PC-9 (cell line): Measurements from ENCODE around the gene GRM8. TPM values are rescaled to one million over a fixed set of nuclear protein-coding genes. Genes with fewer than 3 reads are reported as not detected.
A peak's percentile ranks its signal among the peaks of the same experiment; 100 is the strongest.
"Not testable (repeated sequence)": the region's sequence is repeated elsewhere in the genome, so short reads cannot be mapped to it uniquely, and the experiment has no call there.

Source experiments
- BruUV-seq: library from RNA; stranded (reverse); fragments of 400-500 nt; replicated peaks from 2 replicates; lab custom pipeline; 2021; lab: Mats Ljungman, UMichigan
- CTCF ChIA-PET: fragments of 300-600 bp; sonication (Branson Sonifier 250); formaldehyde crosslinking; loops from one replicate; lab custom pipeline; 2022; ENCODE audit warnings: antibody characterized with exemption; lab: Charles Lee
- POLR2A ChIA-PET: fragments of 300-600 bp; sonication (Branson Sonifier 250); formaldehyde crosslinking; loops from one replicate; lab custom pipeline; 2022; ENCODE audit warnings: antibody characterized with exemption; ENCODE audit not compliant: unreplicated experiment; lab: Charles Lee
- DNase-seq, 2 experiments: peaks; one replicate each; pipeline versions ENCODE4 v3.0.0 to v3.0.0-alpha.2; 2015 to 2022; ENCODE audit warnings: mixed read lengths in 1 of 2
- H2AFZ ChIP-seq: fragments of 200-600 bp; sonication (generic); 2 replicates; pipeline ENCODE4 v1.8.1; 2017; ENCODE audit warnings: antibody characterized with exemption
- H3F3A ChIP-seq: fragments of 200-600 bp; sonication (generic); 2 replicates; pipeline ENCODE4 v1.8.1; 2017; ENCODE audit warnings: antibody characterized with exemption, mild to moderate bottlenecking, low read depth; ENCODE audit not compliant: insufficient read depth
- H3K27ac ChIP-seq: fragments of 200-600 bp; sonication (generic); 2 replicates; pipeline ENCODE4 v1.6.1; 2016; ENCODE audit warnings: mixed run types
- H3K27me3 ChIP-seq: fragments of 200-600 bp; sonication (generic); 2 replicates; pipeline ENCODE4 v1.6.1; 2016; ENCODE audit warnings: low read depth, mixed run types; ENCODE audit not compliant: insufficient read depth
- H3K36me3 ChIP-seq: fragments of 200-600 bp; sonication (generic); 2 replicates; pipeline ENCODE4 v1.6.1; 2016; ENCODE audit warnings: low read depth, mixed run types
- H3K4me1 ChIP-seq: fragments of 200-600 bp; sonication (generic); replicated peaks from 2 replicates; pipeline ENCODE4 v1.6.1; 2016; ENCODE audit warnings: mixed run types; ENCODE audit not compliant: insufficient read depth
- H3K4me2 ChIP-seq: fragments of 200-600 bp; sonication (generic); 2 replicates; pipeline ENCODE4 v1.6.1; 2017; ENCODE audit warnings: mixed run types
- H3K4me3 ChIP-seq: fragments of 200-600 bp; sonication (generic); 2 replicates; pipeline ENCODE4 v1.6.1; 2016; ENCODE audit warnings: mixed run types
- H3K79me2 ChIP-seq: fragments of 200-600 bp; sonication (generic); 2 replicates; pipeline ENCODE4 v1.6.1; 2017; ENCODE audit warnings: low read depth, mixed run types
- H3K9me2 ChIP-seq: fragments of 200-600 bp; sonication (generic); 2 replicates; pipeline ENCODE4 v1.8.1; 2017; ENCODE audit warnings: mild to moderate bottlenecking; ENCODE audit not compliant: insufficient read depth
- H3K9me3 ChIP-seq: fragments of 200-600 bp; sonication (generic); 2 replicates; pipeline ENCODE4 v1.8.1; 2016; ENCODE audit warnings: low read depth; ENCODE audit not compliant: insufficient read depth
- H4K20me1 ChIP-seq: fragments of 200-600 bp; sonication (generic); 2 replicates; pipeline ENCODE4 v1.8.1; 2017; ENCODE audit not compliant: insufficient read depth
- CTCF ChIP-seq: fragments of 200-600 bp; sonication (generic); conservative IDR thresholded peaks from 2 replicates; pipeline ENCODE4 v1.6.1; 2017; ENCODE audit warnings: mixed run types, antibody characterized with exemption, mild to moderate bottlenecking, moderate library complexity
- EZH2 ChIP-seq: fragments of 200-600 bp; sonication (generic); IDR thresholded peaks from 2 replicates; pipeline ENCODE4 v1.8.0; 2017; ENCODE audit warnings: antibody characterized with exemption, low read depth
- intact Hi-C: fragments of 100-400 bp; cut with micrococcal nuclease; formaldehyde crosslinking; loops from one replicate; pipeline ENCODE4 v1.10.0; 2022; ENCODE audit not compliant: unreplicated experiment
- total RNA-seq: library from RNA; stranded (reverse); gene quantifications from 2 replicates; pipeline ENCODE4 v1.2.3, GENCODE V29; 2021

Gene GRM8
- total RNA-seq, 1 experiment from 2014 or later, result not detected

GRCh38 chr7:126685596-126685995 is 567.1 kb downstream of the GRM8 start:
- no peak for TF ChIP-seq EZH2
- TF ChIP-seq CTCF, result no peak
- Histone ChIP-seq H3K79me2 (no peaks in the 10 kb centered on the region), H2AFZ (no peak overlapping the region), H3K27me3 (no peaks in the 10 kb centered on the region), H3K36me3 (no peaks in the 10 kb centered on the region), H3F3A (no peaks in the 10 kb centered on the region), H4K20me1 (no peaks in the 10 kb centered on the region), H3K27ac (no peak overlapping the region), H3K4me1 (no peaks in the 10 kb centered on the region), H3K9me2 (no peaks in the 10 kb centered on the region), H3K9me3 (no peaks in the 10 kb centered on the region), H3K4me3 (no peak overlapping the region), H3K4me2 (no peak overlapping the region)
- CTCF ChIA-PET, result no interaction called here
- DNase-seq, result no peak
- BruUV-seq, result no TSS peak
- POLR2A ChIA-PET, result no interaction called here
- intact Hi-C loops, result no loop called here

- Histone ChIP-seq H3K27me3 (no peaks in the 10 kb centered on the region), H3K79me2 (no peaks in the 10 kb centered on the region), H3K4me1 (no peaks in the 10 kb centered on the region), H4K20me1 (no peaks in the 10 kb centered on the region), H3K9me2 (no peaks in the 10 kb centered on the region), H2AFZ (no peak overlapping the region), H3K4me2 (no peak overlapping the region), H3K27ac (no peak overlapping the region), H3K9me3 (no peaks in the 10 kb centered on the region), H3K4me3 (no peak overlapping the region), H3K36me3 (no peaks in the 10 kb centered on the region), H3F3A (no peaks in the 10 kb centered on the region)
- no TSS peak for BruUV-seq
- ChIA-PET POLR2A (no interaction called here), CTCF (no interaction called here)
- DNase-seq, result no peak
- TF ChIP-seq EZH2 (no peak), CTCF (no peak)
- intact Hi-C loops, result no loop called here
Measured at GRCh38 chr7:126685018-126685573, 567.6 kb downstream of the GRM8 start.

- Histone ChIP-seq H3K4me3 (no peak overlapping the region), H3K36me3 (no peaks in the 10 kb centered on the region), H3K79me2 (no peaks in the 10 kb centered on the region), H3K27me3 (no peaks in the 10 kb centered on the region), H3F3A (no peaks in the 10 kb centered on the region), H2AFZ (no peak overlapping the region), H3K4me1 (no peaks in the 10 kb centered on the region), H3K9me3 (no peaks in the 10 kb centered on the region), H3K4me2 (no peak overlapping the region), H3K9me2 (no peaks in the 10 kb centered on the region), H4K20me1 (no peaks in the 10 kb centered on the region), H3K27ac (no peak overlapping the region)
- TF ChIP-seq CTCF, result no peak
- no peak for TF ChIP-seq EZH2
- ChIA-PET POLR2A (no interaction called here), CTCF (no interaction called here)
- DNase-seq, result no peak
- intact Hi-C loops, result no loop called here
- BruUV-seq, result no TSS peak
Measured at GRCh38 chr7:126682176-126682575, 570.6 kb downstream of the GRM8 start.

GRCh38 chr7:126668762-126669161 is 584.0 kb downstream of the GRM8 start:
- H3K9me2 ChIP-seq, H3F3A ChIP-seq, H3K4me1 ChIP-seq, H3K27ac ChIP-seq, H3K27me3 ChIP-seq, H4K20me1 ChIP-seq, H3K9me3 ChIP-seq, BruUV-seq, intact Hi-C loops, POLR2A ChIA-PET, CTCF ChIA-PET, DNase-seq, H2AFZ ChIP-seq, H3K36me3 ChIP-seq, H3K79me2 ChIP-seq: not testable (repeated sequence)
- H3K4me2 ChIP-seq, result peak overlapping the region; percentile 75
- peak overlapping the region; percentile 68 for H3K4me3 ChIP-seq
